ENCODE results near the gene CDYL.

DNA sequence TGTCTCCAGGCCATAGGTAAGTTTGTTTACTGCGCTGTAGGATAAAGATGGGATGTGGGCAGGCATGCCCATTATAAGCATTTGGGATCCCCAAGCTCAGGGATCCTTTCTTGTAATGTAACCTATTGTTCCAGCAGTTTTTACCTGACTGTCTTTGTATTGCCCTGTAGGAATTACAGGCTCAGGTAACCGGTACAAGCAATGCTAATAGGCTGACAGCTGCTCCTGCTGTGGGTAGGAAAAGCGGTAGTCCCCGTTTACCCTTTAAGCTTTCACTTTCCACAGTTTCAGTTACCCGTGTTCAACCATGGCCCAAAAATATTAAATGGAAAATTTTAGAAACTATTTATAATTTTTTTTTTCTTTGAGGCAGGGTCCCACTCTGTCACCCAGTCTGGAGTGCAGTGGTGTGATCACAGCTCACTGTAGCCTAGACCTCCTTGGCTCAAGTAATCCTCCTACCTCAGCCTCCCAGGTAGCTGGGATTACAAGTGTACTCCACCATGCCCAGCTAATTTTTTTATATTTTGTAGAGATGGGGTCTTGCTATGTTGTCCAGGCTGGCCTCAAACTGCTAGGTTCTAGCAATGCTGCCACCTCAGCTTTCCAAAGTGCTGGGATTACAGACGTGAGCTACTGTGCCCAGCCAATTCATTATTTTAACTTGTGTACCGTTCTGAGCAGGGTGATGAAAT is 108.6 kb downstream of the CDYL start:
- TF ChIP-seq EZH2 (IDR thresholded peaks at IDR 0.05; ENCODE audit: borderline replicate concordance, low read length) = no peak
- TF ChIP-seq, protein P1, sequence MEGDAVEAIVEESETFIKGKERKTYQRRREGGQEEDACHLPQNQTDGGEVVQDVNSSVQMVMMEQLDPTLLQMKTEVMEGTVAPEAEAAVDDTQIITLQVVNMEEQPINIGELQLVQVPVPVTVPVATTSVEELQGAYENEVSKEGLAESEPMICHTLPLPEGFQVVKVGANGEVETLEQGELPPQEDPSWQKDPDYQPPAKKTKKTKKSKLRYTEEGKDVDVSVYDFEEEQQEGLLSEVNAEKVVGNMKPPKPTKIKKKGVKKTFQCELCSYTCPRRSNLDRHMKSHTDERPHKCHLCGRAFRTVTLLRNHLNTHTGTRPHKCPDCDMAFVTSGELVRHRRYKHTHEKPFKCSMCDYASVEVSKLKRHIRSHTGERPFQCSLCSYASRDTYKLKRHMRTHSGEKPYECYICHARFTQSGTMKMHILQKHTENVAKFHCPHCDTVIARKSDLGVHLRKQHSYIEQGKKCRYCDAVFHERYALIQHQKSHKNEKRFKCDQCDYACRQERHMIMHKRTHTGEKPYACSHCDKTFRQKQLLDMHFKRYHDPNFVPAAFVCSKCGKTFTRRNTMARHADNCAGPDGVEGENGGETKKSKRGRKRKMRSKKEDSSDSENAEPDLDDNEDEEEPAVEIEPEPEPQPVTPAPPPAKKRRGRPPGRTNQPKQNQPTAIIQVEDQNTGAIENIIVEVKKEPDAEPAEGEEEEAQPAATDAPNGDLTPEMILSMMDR (conservative IDR thresholded peaks at IDR 0.05 in 1 of 2, IDR thresholded peaks at IDR 0.05 in 1 of 2; ENCODE audit: extremely low read depth in 1 of 2, insufficient read depth in 1 of 2, low read depth in 1 of 2, low read length in 2 of 2) = no peak
